ENCODE data around the gene OR10G3.
A peak's percentile ranks its signal among the peaks of the same experiment; 100 is the strongest.

Gene OR10G3

GRCh38 chr14:21535545-21536417 lies 44.1 kb downstream of the OR10G3 start:
- DNase-seq = no peak

DNA sequence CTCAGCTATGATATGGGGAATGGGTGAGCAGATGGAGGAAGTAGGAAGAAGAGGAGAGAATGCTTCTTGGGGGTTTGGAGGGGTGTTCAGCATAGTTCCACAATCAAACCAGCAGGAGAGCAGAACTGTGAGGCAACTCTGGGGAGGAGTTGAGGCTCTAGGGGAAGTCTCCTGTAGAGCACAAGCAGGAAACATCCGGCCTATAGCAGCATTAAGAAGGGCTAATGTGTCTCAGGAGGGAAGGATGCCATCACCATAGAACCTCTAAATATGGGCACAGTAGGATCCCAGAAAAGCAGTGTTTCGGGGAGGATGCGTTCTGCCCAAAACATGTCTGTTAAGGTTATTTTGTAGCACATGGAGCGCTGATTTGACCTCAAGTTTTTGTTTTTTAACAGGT lies 45.3 kb downstream of the OR10G3 start:
- no peak for DNase-seq

- no peak for DNase-seq
Measured at GRCh38 chr14:21533294-21533693, 46.6 kb downstream of the OR10G3 start.

- DNase-seq = no peak
Measured at GRCh38 chr14:21529515-21529914, 50.4 kb downstream of the OR10G3 start.

- DNase-seq = no peak
Measured at GRCh38 chr14:21528381-21529348, 51.2 kb downstream of the OR10G3 start.

GRCh38 chr14:21527318-21527679 lies 52.6 kb downstream of the OR10G3 start:
- no peak for DNase-seq

DNA sequence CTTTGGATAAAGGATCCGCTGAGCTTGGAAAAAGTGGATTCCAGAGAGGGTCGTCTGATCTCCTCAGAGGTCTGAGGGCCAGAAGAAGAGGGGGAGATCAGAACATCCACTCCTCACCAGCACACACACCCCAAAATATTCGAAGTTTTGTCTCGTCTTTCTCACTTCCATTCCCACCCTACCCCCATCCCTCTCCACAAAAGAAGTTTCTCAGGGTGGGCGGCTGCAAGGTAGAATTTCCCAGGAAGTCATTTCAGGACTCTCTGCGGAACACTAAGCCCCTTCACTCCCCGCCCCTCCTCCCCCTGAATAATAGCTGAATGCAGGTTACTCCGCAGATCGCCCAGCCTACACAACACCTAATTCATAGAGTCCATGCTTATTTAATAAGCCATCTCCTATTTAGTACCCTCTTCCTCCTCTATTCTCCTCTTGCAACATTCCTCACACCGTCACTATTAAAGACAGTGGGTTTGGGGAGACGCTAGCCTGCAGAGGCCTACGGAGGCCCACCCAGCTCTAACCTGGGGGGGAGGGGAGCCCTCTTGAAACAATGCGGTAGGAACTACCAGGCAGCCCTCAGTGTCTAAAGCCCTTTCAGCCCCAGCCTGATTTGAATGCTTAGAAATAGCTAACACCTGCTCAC lies 53.1 kb downstream of the OR10G3 start:
- DNase-seq = no peak

DNA sequence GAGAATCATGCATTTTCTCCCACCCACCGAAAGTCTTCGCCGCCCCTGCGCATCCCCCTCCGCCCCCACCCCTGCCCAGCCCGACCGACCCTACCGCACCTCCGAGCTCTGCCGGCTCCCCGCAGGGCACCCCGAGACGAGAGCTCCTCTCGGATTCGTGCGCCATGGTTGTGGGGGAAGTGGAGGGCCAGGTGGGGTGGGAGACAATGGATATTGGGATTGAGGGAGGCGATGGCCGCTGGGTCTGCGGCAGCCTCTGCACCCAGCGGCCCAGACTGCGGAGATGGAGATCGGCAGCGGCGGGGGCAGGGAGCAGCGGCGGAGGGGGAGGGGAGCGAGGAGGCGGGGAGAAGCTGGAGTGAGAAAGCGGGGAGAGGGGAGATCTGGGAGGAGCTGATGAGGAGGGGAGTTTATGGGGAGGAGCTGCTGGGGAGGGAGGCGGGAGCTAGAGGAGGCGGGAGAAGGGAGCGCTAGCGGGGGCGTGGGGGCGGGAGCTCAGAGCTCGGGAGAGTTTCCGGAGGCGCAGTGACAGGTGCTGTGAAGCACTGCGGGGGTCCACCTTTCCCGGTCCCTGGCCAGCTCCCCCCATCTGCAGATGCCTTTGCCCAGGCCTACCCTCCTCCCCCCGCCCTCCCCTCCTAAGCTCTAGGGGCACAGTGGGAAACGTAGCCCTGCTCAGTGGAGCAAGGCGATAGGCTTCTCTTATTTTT lies 53.8 kb downstream of the OR10G3 start, which contains the start of gene SALL2:
TSS of gene SALL2 (minus strand) at position 385 of the 710 bp plus-strand sequence. CDS start at position 166, 219 bp downstream.
- peak; percentile 72 for DNase-seq

- no peak for DNase-seq
Measured at GRCh38 chr14:21525571-21525961, 54.3 kb downstream of the OR10G3 start.

GRCh38 chr14:21524575-21525490 lies 55.0 kb downstream of the OR10G3 start:
- no peak for DNase-seq

DNA sequence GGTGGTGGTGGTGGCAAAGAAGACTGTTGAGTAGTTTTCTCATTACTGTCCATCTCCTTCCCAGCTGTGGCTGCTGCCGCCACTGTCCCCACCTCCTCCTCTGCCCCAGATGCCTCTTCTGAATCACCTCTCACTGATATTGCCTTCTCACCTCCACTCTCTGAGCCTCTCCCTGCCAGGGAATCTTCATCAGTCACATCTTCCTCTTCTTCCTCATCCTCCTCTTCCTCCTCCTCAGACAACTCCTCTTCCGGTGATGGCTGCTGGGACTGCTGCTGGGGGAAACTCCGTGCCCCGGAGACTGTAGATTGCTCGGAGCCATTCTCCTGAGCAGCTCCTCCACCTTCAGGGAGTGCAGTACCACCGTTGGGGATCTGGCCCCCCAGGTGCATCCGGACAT lies 56.7 kb downstream of the OR10G3 start:
- DNase-seq = no peak

DNA sequence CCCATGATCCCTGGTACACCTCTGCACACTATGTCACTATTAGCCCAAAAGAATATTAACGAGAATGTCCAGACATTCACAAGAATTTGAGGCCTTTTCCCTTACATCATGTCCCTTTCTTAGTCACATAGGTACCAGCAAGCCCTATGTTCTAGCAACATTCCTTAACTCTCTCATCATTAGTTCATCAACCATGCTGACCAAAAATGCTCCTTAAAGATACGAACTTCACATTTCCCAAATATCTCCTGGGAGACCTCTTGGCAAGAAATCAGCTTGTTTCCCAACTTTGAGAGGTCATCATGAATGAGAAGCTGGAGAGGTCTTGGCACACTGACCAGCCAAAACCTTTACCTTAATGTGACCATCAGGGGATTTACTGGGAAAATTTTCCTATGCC lies 58.4 kb downstream of the OR10G3 start:
- no peak for DNase-seq

DNA sequence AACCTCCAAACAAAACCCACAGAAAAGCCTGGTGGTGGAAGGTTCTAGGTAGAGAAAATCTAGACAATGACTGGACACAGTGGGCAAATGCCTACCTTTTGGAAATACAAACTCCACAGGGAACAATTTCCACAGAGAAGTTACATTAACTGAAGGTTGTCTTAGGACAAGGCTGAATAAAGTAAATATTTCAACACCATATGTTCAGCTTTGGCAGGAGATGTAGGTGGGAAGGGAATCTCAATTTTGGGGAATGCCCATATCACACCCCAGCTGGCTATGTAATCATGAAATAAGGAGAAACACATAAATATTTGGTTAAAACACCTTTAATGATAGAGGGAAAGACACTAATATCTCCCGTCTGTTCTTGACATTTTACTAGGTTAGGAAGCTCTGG lies 59.1 kb downstream of the OR10G3 start:
- DNase-seq = no peak

DNA sequence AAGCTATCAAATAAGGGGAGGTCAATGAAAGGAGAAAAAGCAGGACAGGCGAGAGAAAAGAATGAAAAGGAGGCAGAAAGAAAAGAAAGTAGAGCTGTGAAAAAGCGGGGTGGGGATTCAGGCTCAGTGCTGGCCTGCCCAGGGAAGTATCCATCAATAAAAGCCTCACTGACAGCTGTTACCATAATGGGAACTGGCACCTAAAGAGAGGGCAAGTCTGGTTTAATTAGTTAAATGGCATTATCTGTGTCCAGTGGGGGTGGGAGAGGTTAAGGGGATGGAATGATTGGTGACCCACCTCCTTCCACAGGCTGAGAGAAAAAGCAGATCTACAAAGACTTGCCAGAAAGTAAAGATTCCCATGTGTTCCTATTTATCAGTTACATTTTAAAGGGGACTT lies 61.2 kb downstream of the OR10G3 start:
- no peak for DNase-seq
